Astrocyte (in vitro differentiated cells and primary cell): ENCODE measurements around the gene IGF2R.

Source experiments
- EZH2 ChIP-seq: IDR thresholded peaks from 2 replicates; pipeline ENCODE4 v1.6.1; 2012; ENCODE audit warnings: mild to moderate bottlenecking, low read length, inconsistent platforms; ENCODE audit not compliant: insufficient read depth
- TF ChIP-seq, protein P1 (sequence below): IDR thresholded peaks from 2 replicates; pipeline ENCODE4 v1.5.1; 2011; ENCODE audit warnings: low read depth, mild to moderate bottlenecking, inconsistent platforms, low read length, moderate library complexity; ENCODE audit not compliant: insufficient read depth

DNA sequence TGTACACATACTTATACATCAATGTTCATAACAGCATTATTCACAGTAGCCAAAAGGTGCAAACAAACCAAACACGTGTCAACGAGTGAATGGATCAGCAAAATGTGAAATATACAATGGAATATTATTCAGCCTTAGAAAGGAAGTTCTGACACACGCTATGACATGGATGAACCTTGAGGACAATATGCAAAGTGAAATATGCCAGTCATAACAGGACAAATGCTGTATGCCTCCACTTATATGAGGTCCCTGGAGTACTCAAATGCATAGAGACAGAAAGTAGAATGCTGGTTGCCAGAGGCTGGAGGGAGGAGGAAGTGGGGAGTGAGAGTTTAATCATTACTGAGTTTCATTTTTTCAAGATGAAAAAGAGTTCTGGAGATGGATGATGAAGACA lies 37.8 kb upstream of the IGF2R start:
- TF ChIP-seq, protein P1, sequence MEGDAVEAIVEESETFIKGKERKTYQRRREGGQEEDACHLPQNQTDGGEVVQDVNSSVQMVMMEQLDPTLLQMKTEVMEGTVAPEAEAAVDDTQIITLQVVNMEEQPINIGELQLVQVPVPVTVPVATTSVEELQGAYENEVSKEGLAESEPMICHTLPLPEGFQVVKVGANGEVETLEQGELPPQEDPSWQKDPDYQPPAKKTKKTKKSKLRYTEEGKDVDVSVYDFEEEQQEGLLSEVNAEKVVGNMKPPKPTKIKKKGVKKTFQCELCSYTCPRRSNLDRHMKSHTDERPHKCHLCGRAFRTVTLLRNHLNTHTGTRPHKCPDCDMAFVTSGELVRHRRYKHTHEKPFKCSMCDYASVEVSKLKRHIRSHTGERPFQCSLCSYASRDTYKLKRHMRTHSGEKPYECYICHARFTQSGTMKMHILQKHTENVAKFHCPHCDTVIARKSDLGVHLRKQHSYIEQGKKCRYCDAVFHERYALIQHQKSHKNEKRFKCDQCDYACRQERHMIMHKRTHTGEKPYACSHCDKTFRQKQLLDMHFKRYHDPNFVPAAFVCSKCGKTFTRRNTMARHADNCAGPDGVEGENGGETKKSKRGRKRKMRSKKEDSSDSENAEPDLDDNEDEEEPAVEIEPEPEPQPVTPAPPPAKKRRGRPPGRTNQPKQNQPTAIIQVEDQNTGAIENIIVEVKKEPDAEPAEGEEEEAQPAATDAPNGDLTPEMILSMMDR, result no peak
- no peak for TF ChIP-seq EZH2
